UCSD-AML1 (cell line): ENCODE data around the gene VHLL.
"Not testable (repeated sequence)": the region's sequence is repeated elsewhere in the genome, so short reads cannot be mapped to it uniquely, and the experiment has no call there.

Experiments used
- DNase-seq: peaks from one replicate; lab custom pipeline; 2025; ENCODE audit not compliant: unreplicated experiment; lab: John Stamatoyannopoulos, UW

Gene VHLL

GRCh38 chr1:156298852-156299357 lies at the start of gene VHLL:
TSS of gene VHLL (minus strand) at chr1:156299307. CDS start at chr1:156299189, 118 bp downstream.
- DNase-seq, result no peak

DNA sequence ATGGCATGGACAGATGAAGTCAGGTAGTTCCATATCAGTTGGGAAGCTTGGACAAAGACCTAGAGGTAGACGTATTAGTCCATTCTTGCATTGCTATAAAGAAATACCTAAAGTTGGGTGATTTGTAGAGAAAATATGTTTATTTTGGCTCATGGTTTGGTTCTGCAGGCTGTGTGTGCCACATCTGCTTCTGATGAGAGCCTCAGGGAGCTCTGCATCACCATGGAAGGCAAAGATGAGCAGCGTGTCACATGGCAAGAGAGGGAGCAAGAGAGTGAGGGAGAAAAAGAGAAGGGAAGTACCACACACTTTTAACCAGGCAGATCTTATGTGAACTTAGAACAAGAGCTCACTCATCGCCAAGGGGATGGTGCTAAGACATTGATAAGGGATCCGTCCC lies 48.2 kb upstream of the VHLL start:
- DNase-seq, result no peak

DNA sequence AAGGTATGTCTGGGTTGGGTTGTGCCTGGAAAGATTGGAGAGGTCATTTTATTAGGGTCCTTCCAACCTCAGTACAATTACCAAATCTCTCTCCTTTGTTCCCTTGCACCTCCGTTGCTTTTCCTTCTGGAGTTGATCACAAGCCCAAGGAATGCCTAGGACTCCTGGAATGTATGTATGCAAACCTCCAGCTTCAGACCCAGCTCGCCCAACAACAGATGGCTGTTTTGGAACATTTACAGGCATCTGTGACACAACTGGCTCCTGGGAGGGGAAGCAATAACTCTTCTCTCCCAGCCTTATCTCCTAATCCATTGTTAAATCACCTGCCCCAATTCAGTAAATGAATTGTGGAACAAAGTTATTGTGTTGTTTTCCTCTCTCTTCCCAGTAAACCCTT lies 47.5 kb upstream of the VHLL start:
- DNase-seq, result no peak

GRCh38 chr1:156346035-156346434 lies 46.9 kb upstream of the VHLL start:
- DNase-seq, result not testable (repeated sequence)

DNA sequence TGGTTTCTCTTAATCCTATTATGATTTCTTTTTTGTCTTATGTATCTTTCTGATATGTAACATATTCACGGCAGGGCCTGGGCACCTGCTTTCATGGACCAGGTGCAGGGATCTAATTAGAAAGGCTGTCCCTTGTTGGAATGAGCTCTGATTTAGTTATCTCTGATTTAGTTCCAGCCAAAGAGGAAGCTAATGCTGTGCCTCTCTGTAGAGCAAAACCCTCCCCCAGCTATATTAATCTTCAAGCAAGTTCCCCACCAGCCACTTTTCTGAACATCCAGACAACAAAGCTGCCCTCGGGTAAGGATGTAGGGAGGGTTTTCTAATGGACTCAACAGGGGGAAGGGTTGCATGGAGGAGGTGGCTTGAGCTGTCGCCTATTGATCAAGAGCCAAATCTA lies 45.3 kb upstream of the VHLL start:
- no peak for DNase-seq

- no peak for DNase-seq
Observed at GRCh38 chr1:156342166-156342955, 43.3 kb upstream of the VHLL start.

GRCh38 chr1:156338180-156338976 lies 39.3 kb upstream of the VHLL start, which contains the start of the genes CCT3 and TSACC:
TSS of gene CCT3 (minus strand) at chr1:156338292. CDS start at chr1:156338184, 108 bp downstream.
TSS of gene TSACC (plus strand) at chr1:156338526. CDS start at chr1:156339758, 1,232 bp downstream.
- DNase-seq, result peak; percentile 99

- DNase-seq, result no peak
Observed at GRCh38 chr1:156337888-156338179, 38.7 kb upstream of the VHLL start.

DNA sequence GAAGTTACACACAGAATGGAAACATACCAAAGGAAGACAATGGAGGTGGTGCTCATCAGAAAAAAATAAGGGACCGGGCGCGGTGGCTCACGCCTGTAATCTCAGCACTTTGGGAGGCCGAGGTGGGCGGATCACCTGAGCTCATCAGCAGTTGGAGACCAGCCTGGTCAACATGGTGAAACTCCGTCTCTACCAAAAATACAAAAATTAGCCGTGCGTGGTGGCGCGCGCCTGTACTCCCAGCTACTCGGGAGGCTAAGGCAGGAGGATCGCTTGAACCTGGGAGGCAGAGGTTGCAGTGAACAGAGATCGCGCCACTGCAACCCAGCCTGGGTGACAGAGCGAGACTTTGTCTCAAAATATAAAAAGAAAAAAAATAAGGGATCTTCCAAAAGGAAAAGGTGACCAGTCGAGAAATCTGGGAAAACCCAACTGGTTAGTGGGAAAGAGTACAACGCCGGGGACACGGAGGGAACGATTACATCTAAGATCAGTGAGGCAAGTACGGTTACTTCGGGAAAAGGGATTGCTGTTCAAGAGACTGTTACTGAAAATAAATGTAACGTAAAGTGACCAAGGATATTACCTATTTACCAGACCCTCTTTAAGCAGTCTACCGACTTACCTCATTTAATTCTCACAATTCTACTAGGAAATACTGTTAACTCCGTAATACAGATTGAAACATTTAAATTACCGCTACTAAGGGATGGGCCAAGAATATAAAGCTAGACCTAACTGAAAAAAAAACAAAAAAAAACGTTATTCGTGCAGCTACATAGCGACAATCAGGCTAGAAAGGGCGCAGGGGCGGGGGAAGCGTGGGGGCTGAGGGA lies 38.2 kb upstream of the VHLL start:
- DNase-seq, result no peak

DNA sequence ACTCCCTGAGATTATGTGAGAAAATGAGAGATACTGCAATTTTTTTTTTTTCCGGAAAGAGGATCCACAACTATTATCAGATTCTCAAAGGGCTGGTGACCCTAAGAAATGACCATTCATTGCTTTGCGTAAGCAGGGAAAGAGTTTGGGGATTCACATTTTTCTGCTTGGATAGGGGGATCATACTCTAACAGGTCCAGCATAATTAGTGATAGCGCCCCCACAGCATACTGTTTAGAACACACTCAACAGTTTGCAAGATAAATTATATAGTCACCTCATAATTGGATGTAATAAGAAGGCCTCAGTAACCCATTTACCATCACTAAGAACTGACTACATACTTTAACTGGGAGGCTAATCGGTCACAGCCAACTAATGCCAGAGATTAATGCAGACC lies 37.1 kb upstream of the VHLL start:
- DNase-seq, result no peak

DNA sequence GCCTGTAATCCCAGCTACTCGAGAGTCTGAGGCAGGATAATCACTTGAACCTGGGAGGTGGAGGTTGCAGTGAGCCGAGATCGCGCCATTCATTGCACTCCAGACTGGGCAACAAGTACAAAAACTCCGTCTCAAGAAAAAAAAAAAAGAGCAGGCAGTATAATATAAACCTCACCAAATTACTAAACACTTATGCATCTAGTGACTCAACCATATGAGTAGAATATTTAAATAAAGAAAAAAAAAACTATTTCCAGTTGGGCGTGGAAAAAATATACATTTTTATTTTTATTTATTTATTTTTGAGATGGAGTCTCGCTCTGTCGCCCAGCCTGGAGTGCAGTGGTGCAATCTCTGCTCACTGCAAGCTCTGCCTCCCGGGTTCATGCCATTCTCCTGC lies 24.1 kb upstream of the VHLL start:
- DNase-seq, result not testable (repeated sequence)

- DNase-seq, result no peak
Observed at GRCh38 chr1:156320560-156320959, 21.5 kb upstream of the VHLL start.

DNA sequence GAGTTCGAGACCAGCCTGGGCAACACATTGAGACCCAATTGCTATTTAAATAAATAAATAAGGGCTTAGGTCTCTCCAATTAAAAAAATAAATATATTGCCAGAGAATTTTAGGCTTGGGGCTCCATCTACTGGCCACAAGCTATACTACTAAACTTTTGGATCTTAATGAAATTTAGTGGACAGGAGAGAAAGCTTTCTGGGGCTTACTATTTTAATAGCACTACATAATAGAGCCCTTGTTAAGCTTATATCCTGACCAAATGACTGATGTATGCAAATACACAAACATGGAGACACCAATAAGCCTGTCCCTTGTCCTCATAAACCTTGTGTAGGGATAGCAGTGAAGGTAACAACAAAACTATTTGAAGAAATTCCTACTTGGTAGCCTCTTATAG lies 20.6 kb upstream of the VHLL start:
- no peak for DNase-seq

GRCh38 chr1:156316909-156317308 lies 17.8 kb upstream of the VHLL start:
- DNase-seq, result no peak

- no peak for DNase-seq
Observed at GRCh38 chr1:156310962-156311361, 11.9 kb upstream of the VHLL start.

GRCh38 chr1:156308078-156308477 lies 9.0 kb upstream of the VHLL start:
- DNase-seq, result no peak

DNA sequence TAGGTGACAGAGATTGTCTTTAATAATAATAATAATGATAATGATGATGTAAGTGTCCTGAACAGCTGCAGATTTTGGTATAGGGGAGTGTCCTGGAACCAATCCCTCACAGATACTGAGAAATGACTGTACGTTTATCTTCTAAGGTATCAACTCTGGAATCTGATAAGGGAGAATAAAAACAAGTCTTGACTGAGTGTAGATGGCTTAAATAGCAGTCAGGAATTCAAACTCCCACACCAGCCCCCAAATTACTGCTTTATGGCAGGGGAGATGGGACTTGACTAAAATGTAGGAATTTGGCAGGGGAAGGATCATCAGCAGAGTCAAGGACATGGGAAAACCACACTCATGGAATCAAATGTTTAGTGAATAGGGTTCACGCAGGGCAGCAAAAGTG lies 6.1 kb upstream of the VHLL start:
- DNase-seq, result no peak

GRCh38 chr1:156303241-156303640 lies 4.1 kb upstream of the VHLL start:
- DNase-seq, result no peak

DNA sequence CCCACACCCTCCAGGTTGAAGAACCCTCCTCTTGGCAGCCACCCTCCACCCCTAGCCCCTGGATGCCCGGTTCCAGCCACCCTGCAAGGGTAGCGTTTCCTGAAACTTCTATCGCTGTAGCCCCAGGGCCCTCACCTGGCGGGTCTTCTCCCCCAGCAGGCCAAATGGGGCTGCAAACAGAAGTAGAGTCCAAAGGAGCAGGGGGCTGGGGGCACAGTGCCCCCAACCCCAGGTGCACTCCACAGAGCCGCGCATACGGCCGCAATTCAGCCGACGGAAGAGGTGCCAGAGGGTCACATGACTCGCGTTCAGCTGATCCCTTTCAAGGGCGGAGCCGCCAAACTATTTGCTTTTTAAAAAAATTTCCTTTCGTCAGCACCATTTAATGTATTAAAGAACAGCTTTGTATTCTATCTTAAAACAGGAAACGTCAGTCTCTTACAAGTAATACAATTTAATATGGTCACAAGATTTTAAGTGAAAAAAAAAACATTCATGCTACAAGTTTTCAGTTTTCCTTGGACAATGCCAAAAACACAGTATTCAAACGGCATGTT lies 3.6 kb downstream of the VHLL start, which contains the start of gene GLMP:
GLMP (minus strand) TSS at position 289 of the 557 bp plus-strand sequence; CDS start at position 255, 34 bp downstream.
- peak; percentile 46 for DNase-seq

DNA sequence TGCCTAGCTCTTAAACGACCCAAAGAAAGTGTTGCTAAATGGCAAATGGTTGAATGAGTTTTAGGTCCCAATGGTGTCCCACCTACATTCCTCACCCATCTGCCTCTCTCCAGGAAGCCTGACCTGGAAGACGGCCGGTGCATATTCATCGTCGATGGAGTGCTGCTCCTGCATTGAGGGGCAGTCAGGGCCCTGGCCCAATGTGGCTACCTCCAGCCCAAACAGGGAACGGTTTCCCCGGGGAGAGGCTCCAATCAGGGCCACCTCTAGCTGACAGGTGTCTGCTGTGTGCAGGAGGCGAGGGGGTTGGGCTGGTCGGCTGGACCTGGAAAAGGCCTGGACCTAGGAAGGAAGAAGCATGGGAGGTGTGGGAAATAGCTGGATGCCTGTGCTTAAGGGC lies 5.2 kb downstream of the VHLL start:
- DNase-seq, result no peak

DNA sequence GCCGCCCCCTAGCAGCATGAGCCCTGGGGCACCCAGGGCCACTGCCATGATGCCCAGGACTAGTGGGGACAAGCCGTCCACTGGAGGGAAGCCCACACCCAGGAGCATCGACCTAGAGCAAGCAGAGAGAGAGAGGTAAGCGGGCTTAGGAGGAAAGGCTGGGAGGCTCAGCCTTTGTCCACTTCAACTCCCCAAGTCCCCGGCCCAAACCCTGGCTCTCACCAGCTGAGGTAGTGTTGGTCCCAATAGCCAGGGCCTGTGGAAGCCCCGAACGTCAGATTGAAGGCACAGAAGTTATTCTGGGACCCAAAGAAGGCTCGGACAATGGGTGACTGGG lies 6.0 kb downstream of the VHLL start:
- no peak for DNase-seq
